ENCODE results near the gene SCAMP3. TPM values are rescaled to one million over a fixed set of nuclear protein-coding genes. Genes with fewer than 3 reads are reported as not detected.
A peak's percentile ranks its signal among the peaks of the same experiment; 100 is the strongest.

Gene SCAMP3
- total RNA-seq, 1 donor from 2014 or later, result 23.7 TPM

DNA sequence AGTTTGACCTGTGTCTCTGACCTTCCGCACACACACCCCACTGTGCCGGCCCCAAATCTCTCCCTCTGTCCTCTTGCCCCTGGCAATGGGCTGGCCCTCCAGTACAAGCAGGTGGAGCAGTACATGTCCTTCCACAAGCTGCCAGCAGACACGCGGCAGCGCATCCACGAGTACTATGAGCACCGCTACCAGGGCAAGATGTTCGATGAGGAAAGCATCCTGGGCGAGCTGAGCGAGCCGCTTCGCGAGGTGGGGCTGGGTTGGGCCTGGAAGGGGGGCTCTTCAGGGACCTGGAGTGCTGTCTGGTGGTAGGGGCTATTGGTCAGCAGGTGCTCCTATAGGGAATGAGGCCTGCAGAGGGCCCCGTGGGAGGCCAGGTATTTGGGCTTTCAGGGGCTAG, 22.9 kb upstream of the SCAMP3 start:
- no peak for DNase-seq

GRCh38 chr1:155284476-155284875, 22.3 kb upstream of the SCAMP3 start:
- DNase-seq, result no peak

DNA sequence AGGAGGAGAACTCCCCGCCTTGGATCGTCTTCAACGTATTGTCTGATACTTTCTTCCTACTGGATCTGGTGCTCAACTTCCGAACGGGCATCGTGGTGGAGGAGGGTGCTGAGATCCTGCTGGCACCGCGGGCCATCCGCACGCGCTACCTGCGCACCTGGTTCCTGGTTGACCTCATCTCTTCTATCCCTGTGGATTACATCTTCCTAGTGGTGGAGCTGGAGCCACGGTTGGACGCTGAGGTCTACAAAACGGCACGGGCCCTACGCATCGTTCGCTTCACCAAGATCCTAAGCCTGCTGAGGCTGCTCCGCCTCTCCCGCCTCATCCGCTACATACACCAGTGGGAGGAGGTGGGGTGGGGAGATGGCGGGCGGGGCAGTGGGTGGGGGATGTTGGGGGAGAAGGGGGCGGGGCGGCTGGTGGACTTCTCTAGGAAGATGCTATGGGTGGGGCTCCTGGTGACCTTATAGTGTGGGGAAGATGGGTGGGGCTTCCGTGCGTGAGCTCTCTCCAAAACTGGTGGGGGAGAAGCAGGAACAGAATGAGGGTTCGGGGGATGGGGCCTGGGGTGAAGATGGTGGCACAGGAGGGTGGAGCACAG, 20.4 kb upstream of the SCAMP3 start:
- DNase-seq, result no peak

DNA sequence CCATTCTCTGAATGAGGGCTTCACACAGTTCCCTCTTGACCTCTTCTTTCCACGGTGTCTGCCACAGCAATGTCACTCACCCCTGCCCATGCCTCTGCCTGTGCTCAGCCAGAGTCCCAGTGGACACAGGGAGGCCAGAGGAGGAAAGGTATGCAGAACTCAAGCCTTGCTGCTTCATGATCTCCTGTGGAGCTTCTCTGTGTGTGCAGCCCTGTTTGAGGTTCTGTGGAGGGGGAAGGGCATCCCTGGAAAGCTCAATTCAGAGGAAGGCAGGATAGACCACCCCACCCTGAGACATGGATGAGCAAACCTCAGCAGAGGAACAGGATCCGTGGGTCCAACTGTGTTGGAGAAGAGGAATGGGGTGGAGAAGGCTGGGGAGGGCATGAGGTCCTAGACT, 17.1 kb upstream of the SCAMP3 start:
- DNase-seq, result no peak

DNA sequence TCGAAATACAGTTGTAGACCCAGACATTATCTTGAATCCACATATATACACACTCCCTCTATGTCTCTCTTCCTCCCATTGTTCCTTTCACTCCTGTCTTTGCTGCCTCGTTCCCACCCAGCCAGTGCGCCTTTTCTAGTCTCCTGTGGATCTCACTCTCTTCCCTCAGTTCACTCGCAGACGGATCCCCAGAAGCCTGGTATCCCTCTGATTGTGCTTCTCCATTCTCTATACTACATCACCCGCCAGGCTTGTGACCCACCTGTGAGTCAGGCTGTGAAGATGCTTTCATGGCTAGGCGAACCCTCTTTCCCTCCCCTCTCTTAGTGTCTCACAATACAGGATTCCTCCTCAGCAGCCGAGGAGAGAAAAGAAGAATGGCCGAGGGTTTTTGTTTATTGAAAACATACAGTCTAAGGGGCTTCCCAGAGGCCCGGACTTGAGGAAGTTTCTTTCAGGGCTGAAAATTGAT, 16.6 kb upstream of the SCAMP3 start:
- DNase-seq, result no peak

DNA sequence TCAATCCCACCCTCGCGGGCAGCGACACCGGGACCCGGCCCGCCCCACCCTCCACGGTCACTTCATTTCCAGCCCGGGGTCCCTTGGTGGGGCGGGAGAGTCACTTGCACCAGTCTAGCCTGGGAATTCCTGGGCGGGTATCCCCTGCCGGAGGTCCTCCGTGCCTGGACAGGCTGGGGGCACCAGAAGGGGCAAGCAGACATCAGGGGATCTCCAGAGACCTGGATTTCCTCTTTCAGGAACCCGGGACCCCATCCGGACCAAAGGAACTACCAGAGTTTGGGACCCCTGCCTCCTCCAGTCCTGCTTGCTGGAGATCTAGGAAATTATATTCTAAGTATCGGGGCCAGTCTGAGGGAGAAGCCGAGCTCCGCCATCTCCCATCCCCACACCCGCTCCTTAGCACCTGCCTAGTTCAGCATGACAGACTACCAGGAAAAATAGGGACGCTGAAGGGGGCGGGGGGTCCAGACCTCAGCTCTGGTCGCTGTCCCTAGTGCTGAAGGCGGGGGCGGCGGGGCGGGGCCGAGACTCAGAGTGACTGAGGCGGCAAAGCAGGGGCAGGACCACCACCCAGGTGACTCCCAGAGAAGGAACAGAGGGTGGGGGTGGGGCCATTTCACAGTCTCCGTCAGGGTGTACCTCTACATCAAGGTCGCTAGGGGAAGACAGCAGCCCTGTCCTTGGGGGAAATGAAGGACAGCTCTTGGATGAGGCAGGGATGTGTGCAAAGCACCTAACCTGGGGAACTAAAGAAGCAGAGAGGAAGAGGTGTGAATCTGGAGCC, 15.9 kb upstream of the SCAMP3 start:
- no peak for DNase-seq

GRCh38 chr1:155277070-155277901, 15.1 kb upstream of the SCAMP3 start, which contains the start of gene HCN3:
TSS of gene HCN3 (plus strand) at chr1:155277463. CDS start at chr1:155277591, 128 bp downstream.
- DNase-seq, result peak; percentile 97

DNA sequence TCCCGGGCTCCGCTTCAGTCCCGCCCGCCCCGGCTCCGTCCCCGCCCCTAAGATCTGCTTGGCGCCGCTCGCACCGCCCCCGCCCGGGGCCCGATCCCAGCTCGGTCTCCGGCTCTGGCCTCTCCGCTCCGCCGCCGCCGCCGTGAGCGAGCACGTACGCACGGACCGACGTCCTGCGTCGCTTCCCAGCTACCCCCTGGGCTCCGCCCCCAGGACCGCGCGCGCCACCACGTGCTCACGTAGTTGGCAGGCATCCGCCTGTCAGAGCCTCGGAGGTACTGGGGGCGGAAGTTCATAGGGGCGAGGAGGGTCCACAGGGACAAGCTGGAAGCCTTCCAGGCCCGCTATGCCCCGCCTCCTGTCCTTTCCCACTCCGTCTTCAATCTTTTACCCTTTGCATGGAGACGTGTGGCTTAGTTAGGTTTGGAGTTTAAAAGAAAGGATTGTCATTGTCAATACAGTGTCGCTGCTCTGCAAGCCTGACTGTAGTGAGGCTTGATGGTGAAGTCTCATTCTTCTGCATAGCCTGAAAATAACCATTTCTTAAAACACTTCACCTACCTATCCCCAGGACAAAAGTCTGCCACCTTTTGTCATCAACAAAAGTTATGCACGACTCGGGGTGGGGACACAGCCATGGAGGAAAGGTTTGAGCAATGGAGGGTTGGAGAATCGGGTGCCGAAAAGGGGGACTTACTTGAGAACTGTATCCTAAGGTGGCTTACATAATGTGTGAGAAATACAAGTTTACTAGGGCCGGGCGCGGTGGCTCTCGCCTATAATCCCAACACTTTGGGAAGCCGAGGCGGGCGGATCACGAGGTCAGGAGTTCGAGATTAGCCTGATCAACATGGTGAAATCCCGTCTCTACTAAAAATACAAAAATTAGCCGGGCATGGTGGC, 11.4 kb upstream of the SCAMP3 start, which contains the start of gene CLK2:
Gene CLK2 (minus strand): TSS at position 162 of the 903 bp plus-strand sequence. CDS start 2,527 bp downstream, outside the sequence.
- DNase-seq, result peak; percentile 92

DNA sequence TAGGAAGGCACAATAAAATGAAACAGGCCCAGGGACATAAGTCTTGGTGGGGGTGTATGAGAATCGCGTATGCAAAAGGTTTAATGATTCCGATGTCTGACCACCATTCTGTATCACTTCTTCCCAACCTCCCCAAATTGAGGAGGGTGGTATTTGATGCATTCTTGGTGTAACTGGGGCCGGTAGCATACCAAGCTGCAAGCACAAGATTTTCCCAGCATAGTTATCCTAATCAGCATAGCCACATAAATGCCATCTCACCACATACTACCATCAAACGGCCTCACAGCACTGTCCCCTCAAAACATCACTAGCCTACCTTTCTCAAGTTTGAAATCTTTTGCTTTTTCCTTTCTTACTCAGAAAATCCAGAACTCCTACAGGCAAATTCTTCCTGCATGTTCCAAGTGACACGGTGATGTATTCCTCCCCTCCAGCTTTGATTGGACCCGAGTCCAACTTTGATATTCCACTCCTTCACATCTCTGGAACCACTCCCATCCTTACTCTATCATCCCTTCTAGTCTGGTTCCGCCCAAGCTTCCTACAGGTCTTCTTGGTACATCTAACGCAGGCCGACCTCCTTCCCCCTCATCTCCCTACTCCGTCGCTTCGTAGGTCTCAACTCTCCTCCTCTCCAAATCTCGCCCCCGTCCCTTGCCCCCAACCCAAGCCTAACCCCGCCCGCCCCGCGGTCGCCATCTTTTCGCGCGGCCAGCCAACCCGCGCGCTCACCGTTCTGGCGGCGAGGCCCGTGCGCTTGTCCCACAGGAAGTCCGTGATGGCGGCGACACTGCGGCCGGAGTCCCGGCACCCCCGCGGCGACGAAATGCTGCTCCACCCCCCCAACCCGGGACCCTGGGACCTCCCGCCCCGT, 10.5 kb upstream of the SCAMP3 start:
- peak; percentile 59 for DNase-seq

DNA sequence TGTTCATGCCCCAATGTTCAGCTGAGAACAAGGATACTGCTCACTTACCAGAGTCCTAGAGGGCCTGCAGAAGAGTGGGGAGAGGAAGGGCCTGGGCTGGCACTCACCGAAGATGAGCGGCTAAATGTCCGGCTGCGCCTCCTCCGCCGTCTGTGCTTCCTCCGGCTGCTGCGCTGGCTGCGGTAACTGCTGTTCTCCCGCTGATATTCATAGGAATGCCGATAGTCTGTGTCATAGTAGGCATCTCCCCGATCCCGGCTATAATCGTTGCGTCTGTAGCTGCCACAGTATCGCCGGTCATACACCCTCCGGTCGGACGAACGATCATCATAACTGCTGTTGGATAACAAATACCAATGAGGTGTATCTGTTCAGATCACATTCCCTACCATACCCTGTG, 7.2 kb upstream of the SCAMP3 start:
- DNase-seq, result no peak

GRCh38 chr1:155268630-155269029, 6.5 kb upstream of the SCAMP3 start:
- no peak for DNase-seq

- DNase-seq, result no peak
Measured at GRCh38 chr1:155267373-155267772, 5.2 kb upstream of the SCAMP3 start.

DNA sequence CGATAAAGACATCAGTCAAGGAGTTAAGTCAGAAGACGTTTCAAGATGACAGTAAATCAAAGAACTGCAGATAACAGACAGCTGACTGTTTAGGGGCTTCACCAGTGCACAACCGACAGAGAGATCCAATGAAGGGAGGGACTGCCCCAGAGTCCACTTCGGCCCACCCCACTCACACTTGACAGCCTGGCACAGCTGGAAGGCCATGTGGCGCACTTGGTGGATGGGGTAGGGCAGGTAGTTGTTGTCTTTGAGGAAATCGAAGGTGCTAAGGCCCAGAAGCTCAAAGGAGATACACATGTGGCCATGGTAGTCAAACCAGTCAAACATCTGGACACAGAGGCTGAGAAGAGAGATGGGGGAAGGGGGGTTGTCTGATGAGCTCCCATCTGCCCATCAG, 4.4 kb upstream of the SCAMP3 start:
- no peak for DNase-seq

DNA sequence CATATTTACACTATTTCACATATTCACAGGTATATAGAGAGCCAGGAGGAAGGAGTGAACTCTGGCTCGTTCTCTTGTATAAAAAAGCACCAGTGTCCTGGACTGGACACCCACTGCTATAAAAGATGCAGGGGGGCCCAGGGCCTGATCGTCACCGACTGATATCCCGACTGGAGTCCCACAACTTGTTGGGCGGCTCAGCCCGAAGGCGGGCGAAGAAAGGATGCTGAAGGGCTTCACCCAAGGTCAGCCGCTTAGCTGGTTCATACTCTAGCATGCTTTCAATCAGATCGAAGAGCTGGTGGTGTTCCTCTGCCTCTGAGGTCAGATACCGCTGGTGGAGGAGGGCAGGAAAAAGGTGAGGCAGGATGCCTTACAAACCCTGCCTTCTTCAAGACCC, 907 bp upstream of the SCAMP3 start:
- no peak for DNase-seq

- no peak for DNase-seq
Measured at GRCh38 chr1:155261493-155261851, 688 bp downstream of the SCAMP3 start.

DNA sequence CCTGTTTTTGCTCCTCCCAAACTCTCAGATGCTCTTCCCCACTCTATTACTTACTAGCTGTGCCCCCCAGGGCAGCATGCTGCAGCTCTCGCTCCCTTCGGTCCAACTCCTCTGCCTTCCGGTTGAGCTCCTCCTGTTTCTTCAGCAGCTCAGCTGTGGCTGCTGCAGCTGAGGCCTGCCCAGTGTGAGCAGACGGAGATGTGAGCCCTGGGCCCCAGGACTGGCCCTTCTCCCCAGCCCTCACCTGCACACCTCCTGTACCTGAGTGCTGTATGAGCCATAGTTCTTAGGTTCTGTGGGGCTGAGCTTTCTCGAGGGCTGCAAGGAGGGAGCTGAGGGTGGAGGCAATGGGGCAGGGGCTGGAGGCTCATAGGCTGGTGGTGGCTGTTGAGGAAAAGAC, 1.9 kb downstream of the SCAMP3 start:
- DNase-seq, result no peak

GRCh38 chr1:155256058-155256852, 5.9 kb downstream of the SCAMP3 start:
- no peak for DNase-seq

GRCh38 chr1:155255243-155256007, 6.7 kb downstream of the SCAMP3 start, which contains the start of gene ENTREP3:
TSS of gene ENTREP3 (minus strand) at chr1:155255483. CDS start at chr1:155254877, 606 bp downstream.
- DNase-seq, result peak; percentile 86

DNA sequence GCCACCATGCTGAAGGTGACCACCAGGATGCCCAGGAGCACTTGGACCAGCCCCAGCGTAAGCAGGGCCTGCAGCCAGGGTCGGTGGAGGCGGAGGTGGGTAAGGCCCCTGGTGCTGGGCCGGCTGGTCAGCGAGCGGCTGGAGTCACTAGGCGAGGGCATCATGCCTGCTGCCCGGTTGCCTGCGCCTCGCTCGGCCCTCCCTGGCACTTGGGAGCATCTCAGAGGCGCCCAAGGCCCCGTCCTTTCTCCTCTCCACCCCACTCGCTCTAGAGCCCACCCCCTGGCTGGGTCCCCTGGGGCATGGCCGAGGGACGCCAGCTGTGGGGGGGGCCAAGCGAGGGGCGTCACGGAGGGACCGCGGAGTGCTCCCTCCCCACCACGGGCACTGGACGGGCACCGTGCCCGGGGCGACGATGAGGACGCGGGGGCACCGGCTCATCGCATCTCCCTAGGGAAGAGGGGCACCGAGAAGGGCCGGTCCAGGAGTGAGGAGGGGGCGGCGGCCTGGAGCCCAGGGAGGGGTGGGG, 7.4 kb downstream of the SCAMP3 start:
- DNase-seq, result no peak

Measured in skin of body (tissue), 2 donors.